Stromal cell of bone marrow (primary cell): ENCODE data around the gene AQP12B.

Experiments used
- DNase-seq: peaks from one replicate; pipeline ENCODE4 v3.0.0-alpha.2; 2012; ENCODE audit warnings: low read depth

Gene AQP12B

GRCh38 chr2:240717681-240718581 is 35.2 kb upstream of the AQP12B start:
- DNase-seq, result no peak

DNA sequence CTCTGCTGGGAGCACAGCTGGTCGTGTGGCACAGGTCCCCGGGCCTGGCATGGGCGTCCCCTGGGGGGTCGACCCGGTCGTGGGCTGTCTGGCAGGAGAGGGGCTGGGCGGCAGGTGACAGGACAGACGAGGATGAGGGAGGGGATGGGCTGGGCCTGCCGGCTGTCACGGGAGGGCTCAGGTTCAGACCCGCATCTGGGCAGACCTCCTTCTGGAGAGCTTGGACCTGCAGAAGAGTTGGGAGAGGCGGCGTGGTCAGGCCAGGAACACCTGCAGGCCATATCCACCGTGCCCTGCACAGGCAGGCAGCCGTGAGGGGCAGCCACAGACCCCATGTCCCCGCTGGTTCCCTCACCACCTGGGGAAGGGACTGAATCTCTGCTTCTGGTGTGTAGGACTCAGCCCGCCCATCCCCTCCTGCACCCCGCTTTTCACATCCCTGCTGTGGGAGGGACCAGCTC is 34.5 kb upstream of the AQP12B start:
- no peak for DNase-seq

GRCh38 chr2:240716130-240716798 is 33.6 kb upstream of the AQP12B start:
- DNase-seq, result no peak

- no peak for DNase-seq
Measured at GRCh38 chr2:240714747-240715725, 32.4 kb upstream of the AQP12B start.

GRCh38 chr2:240713928-240714746 is 31.5 kb upstream of the AQP12B start:
- DNase-seq, result no peak

GRCh38 chr2:240713071-240713927 is 30.6 kb upstream of the AQP12B start:
- no peak for DNase-seq

GRCh38 chr2:240712121-240712520 is 29.4 kb upstream of the AQP12B start:
- DNase-seq, result no peak

DNA sequence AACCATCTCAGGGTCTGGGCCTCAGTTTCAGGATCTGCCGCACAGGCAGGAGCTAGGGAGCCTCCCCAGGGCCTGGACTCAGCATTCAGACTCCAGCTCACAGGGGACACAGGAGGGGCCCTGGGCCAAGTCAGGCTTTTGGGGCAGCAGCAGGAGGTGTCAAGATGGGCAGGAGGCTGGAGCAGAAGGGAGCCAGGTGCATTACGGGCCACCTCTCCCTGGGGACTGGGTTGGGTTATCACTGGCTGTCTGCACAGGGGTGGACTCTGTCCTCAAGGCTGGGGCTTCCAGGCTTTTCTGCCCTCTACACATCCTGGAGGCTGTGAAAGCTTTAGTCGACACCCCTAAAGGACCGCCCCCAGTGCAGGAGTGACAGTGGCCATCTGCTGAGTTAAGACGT is 29.0 kb upstream of the AQP12B start:
- no peak for DNase-seq

DNA sequence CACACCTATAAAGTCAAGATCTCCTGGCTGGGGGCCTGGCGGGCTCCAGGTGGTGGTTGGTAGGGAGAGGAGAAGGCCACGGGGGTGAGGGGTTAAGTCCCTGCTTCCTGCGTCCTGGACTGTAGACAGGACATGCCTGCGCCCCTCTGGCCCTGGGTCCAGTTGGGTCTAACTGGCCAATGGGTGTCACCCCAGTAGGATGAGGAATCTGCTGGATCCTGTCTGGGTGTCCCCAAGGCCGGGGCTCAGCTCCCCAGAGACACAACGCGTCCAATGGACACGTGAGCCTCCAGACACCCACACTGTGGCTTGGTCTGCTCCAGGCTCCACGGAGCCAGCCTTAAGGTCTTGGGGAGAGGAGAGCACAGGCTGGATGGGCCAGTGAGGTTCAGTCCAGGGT is 28.6 kb upstream of the AQP12B start:
- DNase-seq, result no peak

DNA sequence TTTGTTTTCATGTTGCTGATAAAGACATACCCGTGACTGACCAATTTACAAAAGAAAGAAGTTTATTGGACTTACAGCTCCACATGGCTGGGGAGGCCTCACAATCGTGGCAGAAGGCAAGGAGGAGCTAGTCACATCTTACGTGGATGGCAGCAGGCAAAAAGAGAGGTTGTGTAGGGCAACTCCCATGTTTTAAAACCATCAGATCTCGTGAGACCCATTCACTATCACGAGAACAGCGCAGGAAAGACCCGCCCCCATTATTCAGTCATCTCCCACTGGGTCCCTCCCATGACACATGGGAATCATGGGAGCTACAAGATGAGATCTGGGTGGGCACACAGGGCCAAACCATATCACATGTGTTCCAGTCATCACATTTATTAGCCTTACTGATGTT is 25.8 kb upstream of the AQP12B start:
- no peak for DNase-seq

DNA sequence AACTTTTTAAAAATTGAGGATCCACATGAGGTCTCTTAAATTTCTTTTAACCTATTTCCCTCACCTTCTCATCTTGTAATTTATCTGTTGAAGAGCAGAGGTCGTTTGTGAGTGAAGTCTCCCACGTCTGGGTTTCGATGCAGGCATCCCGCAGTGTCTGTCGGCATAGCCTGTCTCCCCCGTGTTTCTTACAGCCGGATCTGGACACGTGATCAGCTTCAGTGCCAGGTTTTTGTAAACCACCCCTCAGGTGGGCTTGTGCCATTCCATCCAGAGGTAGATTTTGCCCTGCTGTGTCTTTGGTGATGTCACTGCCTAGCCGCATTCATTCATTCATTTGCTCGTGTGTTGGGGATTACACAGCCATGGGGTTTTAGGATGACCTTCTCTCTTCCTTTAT is 25.1 kb upstream of the AQP12B start:
- no peak for DNase-seq

DNA sequence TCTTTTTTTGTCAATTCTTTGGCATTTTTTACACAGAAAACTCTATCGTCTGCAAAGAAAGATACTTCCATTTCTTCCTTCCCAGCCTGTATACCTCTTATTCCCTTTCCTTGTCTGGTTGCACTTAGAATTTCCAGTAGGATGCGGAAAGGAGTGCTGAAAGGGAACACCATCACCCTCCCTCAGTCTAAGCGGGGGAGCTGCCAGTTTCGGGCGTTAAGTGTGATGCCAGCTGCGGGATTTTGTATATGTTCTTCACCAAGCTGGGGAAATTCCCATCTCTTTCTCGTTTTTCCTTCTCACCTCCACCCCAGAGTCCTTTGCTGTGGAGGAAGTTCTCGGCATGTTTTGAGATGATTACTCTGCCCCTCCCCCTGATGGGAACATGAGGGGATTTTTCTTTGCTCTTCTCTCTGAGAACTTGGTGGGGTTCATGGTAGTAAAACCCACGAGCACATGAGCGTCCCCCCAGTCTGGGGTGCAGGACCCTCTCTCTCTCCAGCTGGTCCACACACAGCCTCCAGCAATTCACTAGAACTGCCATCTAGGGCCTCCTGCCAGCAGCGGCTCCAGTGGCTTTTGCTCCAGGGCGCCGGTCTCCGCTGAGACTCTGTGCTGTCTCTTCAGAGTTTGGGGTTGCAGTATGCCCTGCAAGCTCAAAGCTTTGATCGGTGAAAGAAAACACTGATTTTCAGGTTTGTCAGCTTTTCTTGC is 24.5 kb upstream of the AQP12B start:
- DNase-seq, result no peak

GRCh38 chr2:240705204-240705791 is 22.6 kb upstream of the AQP12B start:
- DNase-seq, result no peak

DNA sequence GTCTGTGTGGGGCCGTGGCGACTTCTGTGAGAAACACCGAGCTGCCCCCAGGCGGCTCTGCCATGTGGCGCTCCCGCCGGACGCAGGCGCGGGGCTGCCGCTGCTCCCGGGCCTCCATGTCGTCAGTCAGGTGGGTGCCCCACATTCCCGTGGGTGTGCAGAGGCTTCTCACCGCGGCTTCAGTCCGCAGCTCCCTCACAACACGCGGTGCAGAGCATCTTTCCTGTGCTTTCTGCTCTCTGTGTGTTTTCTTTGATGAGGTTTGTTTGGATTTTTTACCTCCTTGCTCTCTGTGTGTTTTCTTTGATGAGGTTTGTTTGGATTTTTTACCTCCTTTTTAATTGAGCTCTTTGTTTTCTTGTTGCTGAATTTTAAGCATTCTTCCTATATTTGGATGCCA is 22.0 kb upstream of the AQP12B start:
- DNase-seq, result no peak

GRCh38 chr2:240703417-240704341 is 21.0 kb upstream of the AQP12B start:
- DNase-seq, result no peak

GRCh38 chr2:240702640-240703011 is 19.9 kb upstream of the AQP12B start:
- no peak for DNase-seq

GRCh38 chr2:240701736-240702639 is 19.3 kb upstream of the AQP12B start:
- DNase-seq, result no peak
